WTC11 (cell line): ENCODE results near the gene STAB1. TPM values are rescaled to one million over a fixed set of nuclear protein-coding genes. Genes with fewer than 3 reads are reported as not detected.

ENCODE experiments used
- ATAC-seq: fragments of 200-7000 bp; cut with Tn5 transposase; 2 replicates; pipeline ENCODE4 v1.10.0; 2021; ENCODE audit warnings: mild to moderate bottlenecking, moderate library complexity
- CTCF ChIA-PET: fragments of 300-600 bp; sonication (Branson Sonifier 250); formaldehyde crosslinking; loops from one replicate; lab custom pipeline; 2021; ENCODE audit warnings: antibody characterized with exemption; lab: Charles Lee
- POLR2A ChIA-PET: fragments of 350-600 bp; sonication (Branson Sonifier 250); formaldehyde crosslinking; loops from one replicate; lab custom pipeline; 2021; ENCODE audit warnings: antibody characterized with exemption; lab: Charles Lee
- DNase-seq: peaks from one replicate; pipeline ENCODE4 v3.0.0; 2021; ENCODE audit warnings: low spot score
- H3K27ac Mint-ChIP-seq: 2 replicates; pipeline ENCODE4 v1.8.0; 2021; ENCODE audit warnings: mixed read lengths
- H3K27me3 Mint-ChIP-seq: 2 replicates; pipeline ENCODE4 v1.8.0; 2021; ENCODE audit warnings: low read depth, mild to moderate bottlenecking, moderate library complexity, mixed read lengths
- H3K36me3 Mint-ChIP-seq: 2 replicates; pipeline ENCODE4 v1.8.0; 2021; ENCODE audit warnings: mixed read lengths
- H3K4me1 Mint-ChIP-seq: 2 replicates; pipeline ENCODE4 v1.8.0; 2022; ENCODE audit warnings: mixed read lengths
- H3K4me3 Mint-ChIP-seq: 2 replicates; pipeline ENCODE4 v1.8.0; 2021; ENCODE audit warnings: mild to moderate bottlenecking, moderate library complexity, mixed read lengths
- H3K9me3 Mint-ChIP-seq: 2 replicates; pipeline ENCODE4 v1.8.0; 2021; ENCODE audit warnings: mixed read lengths
- ELF4 ChIP-seq: sonication (generic); formaldehyde crosslinking; IDR thresholded peaks from 2 replicates; pipeline ENCODE4 v1.8.1; 2022; ENCODE audit warnings: low read depth, mild to moderate bottlenecking, moderate library complexity, missing genetic modification reagents
- FOXK1 ChIP-seq: sonication (generic); formaldehyde crosslinking; IDR thresholded peaks from 2 replicates; pipeline ENCODE4 v1.8.0; 2022; ENCODE audit warnings: mild to moderate bottlenecking, moderate library complexity, missing genetic modification reagents
- FOXP1 ChIP-seq: sonication (generic); formaldehyde crosslinking; IDR thresholded peaks from 2 replicates; pipeline ENCODE4 v1.8.0; 2022; ENCODE audit warnings: missing genetic modification reagents, mild to moderate bottlenecking, moderate library complexity, borderline replicate concordance
- IRF2 ChIP-seq: sonication (generic); formaldehyde crosslinking; IDR thresholded peaks from 2 replicates; pipeline ENCODE4 v1.8.0; 2022; ENCODE audit warnings: low read depth, missing genetic modification reagents, borderline replicate concordance
- JAZF1 ChIP-seq: fragments of 250-450 bp; sonication (Bioruptor Pico); IDR thresholded peaks from 2 replicates; pipeline ENCODE4 v1.9.0; 2021; ENCODE audit warnings: moderate library complexity, mild to moderate bottlenecking, inconsistent platforms
- MYBL2 ChIP-seq: sonication (generic); formaldehyde crosslinking; IDR thresholded peaks from 2 replicates; pipeline ENCODE4 v1.8.1; 2023; ENCODE audit warnings: mild to moderate bottlenecking, moderate library complexity, missing genetic modification reagents
- NFYB ChIP-seq: sonication (generic); formaldehyde crosslinking; conservative IDR thresholded peaks from 2 replicates; pipeline ENCODE4 v1.8.0; 2022; ENCODE audit warnings: low read depth, missing genetic modification reagents
- RELA ChIP-seq: sonication (generic); formaldehyde crosslinking; IDR thresholded peaks from 2 replicates; pipeline ENCODE4 v1.8.1; 2022; ENCODE audit warnings: missing genetic modification reagents, mild to moderate bottlenecking, borderline replicate concordance
- SOX15 ChIP-seq: fragments of 250-450 bp; sonication (Bioruptor Pico); IDR thresholded peaks from 2 replicates; pipeline ENCODE4 v1.9.0; 2021; ENCODE audit warnings: mild to moderate bottlenecking
- SP1 ChIP-seq: sonication (generic); formaldehyde crosslinking; conservative IDR thresholded peaks from 2 replicates; pipeline ENCODE4 v1.8.1; 2022; ENCODE audit warnings: missing genetic modification reagents
- TCF7 ChIP-seq: sonication (generic); formaldehyde crosslinking; IDR thresholded peaks from 2 replicates; pipeline ENCODE4 v1.8.0; 2022; ENCODE audit warnings: mild to moderate bottlenecking, low read depth, missing genetic modification reagents, moderate library complexity
- ZNF121 ChIP-seq: sonication (generic); formaldehyde crosslinking; IDR thresholded peaks from 2 replicates; pipeline ENCODE4 v1.8.0; 2023; ENCODE audit warnings: missing genetic modification reagents
- ZNF396 ChIP-seq: fragments of 250-450 bp; sonication (Bioruptor Pico); IDR thresholded peaks from 2 replicates; pipeline ENCODE4 v1.8.0; 2021; ENCODE audit warnings: mild to moderate bottlenecking, moderate library complexity, borderline replicate concordance
- ZNF416 ChIP-seq: fragments of 250-450 bp; sonication (Bioruptor Pico); IDR thresholded peaks from 2 replicates; pipeline ENCODE4 v1.9.0; 2021; ENCODE audit warnings: mild to moderate bottlenecking, inconsistent platforms
- total RNA-seq: library from RNA; stranded (reverse); gene quantifications from 3 replicates; pipeline ENCODE4 v1.2.3, GENCODE V29; 2021
- TF ChIP-seq, protein P1 (sequence below): sonication (generic); formaldehyde crosslinking; IDR thresholded peaks from 2 replicates; pipeline ENCODE4 v1.8.1; 2022; ENCODE audit warnings: low read depth, mild to moderate bottlenecking, moderate library complexity, missing genetic modification reagents, borderline replicate concordance
- TF ChIP-seq, protein P2 (sequence below): fragments of 250-450 bp; sonication (Bioruptor Pico); IDR thresholded peaks from 2 replicates; pipeline ENCODE4 v2.1.2; 2022; ENCODE audit warnings: mild to moderate bottlenecking, moderate library complexity
- TF ChIP-seq, protein P3 (sequence below): fragments of 200-600 bp; IDR thresholded peaks from 2 replicates; pipeline ENCODE4 v1.8.0; 2022; ENCODE audit warnings: antibody characterized with exemption
- TF ChIP-seq, protein P4 (sequence below): sonication (generic); formaldehyde crosslinking; IDR thresholded peaks from 2 replicates; pipeline ENCODE4 v1.8.1; 2022; ENCODE audit warnings: low read depth, missing genetic modification reagents, borderline replicate concordance
- TF ChIP-seq, protein P5 (sequence below): fragments of 250-450 bp; sonication (Bioruptor Pico); IDR thresholded peaks from 2 replicates; pipeline ENCODE4 v1.9.0; 2021; ENCODE audit warnings: mild to moderate bottlenecking
- TF ChIP-seq, protein P6 (sequence below): fragments of 250-450 bp; sonication (Bioruptor Pico); IDR thresholded peaks from 2 replicates; pipeline ENCODE4 v1.9.0; 2021; ENCODE audit warnings: mild to moderate bottlenecking, borderline replicate concordance
- TF ChIP-seq, protein P7 (sequence below): sonication (generic); formaldehyde crosslinking; IDR thresholded peaks from 2 replicates; pipeline ENCODE4 v1.8.0; 2022; ENCODE audit warnings: mild to moderate bottlenecking, missing genetic modification reagents

The STAB1 gene
- total RNA-seq, 1 experiment from 2014 or later = 1.9 TPM

DNA sequence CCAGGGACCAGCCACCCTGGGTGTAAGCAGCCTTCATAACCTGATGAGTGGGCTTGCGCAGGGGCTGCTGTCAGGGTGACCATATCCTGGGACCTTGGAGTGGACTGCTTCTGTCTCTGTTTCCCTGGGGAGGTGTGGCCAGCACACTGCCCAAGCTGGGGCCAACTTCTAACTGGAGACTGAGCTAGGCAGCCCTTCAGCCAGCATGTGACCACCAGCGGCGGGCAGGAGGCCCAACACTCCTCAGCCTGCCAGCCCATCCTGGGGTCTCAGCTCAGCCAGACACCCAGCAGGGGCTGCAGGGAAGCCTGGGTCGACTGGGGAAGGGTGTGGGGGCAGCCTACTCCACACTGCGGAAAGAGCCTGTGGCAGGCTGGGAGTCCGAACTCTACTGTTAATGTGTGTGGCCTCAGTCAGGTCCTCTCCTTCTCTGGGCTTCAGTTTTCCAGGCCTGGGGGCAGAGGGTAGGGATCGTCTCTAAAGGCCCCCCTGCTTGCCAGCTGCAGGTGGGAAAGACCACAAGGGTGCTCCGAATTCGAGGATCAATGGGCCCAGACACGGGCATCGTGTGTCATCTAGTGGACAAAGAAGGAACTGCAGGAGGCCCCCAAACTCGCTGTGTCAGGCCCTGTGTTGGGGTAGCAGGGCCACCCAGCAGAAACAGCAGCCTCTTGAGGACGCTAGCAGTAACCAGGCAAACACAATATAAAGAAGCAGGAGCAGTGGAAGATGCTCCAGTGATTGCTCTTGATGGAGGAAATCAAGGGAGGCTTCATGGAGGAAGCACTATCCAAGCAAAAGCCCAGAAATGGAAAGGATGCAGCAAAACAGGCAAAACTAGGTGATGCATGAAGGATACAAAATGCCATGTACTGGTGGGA is 48.3 kb upstream of the STAB1 start:
- peak; percentile 87 for DNase-seq
- no peaks in the 10 kb centered on the region for H3K9me3 Mint-ChIP-seq
- H3K4me3 Mint-ChIP-seq = no peak overlapping the region
- peaks cover 11% of the 10 kb centered on the region; the same call in 1 of the 2 replicates for H3K4me1 Mint-ChIP-seq
- no peaks in the 10 kb centered on the region; the same call in 1 of the 2 replicates for H3K27me3 Mint-ChIP-seq
- peak overlapping the region; percentile 54 for H3K27ac Mint-ChIP-seq
- ChIA-PET POLR2A (interaction anchor here (0.6 kb wide), 1 partner anchor 22 kb away, joined by 8 read pairs; no protein-coding TSS in a partner anchor), CTCF (interaction anchor here (0.5 to 7.4 kb wide), 35 partner anchors 8 to 451 kb away, joined by 3 to 82 read pairs (median 4); partner anchors contain the start of genes RPL29 and TLR9)
- no peaks in the 10 kb centered on the region for H3K36me3 Mint-ChIP-seq
- peak; percentile 69 for ATAC-seq
- no peak for TF ChIP-seq NFYB
- no peak for TF ChIP-seq SP1 (CRISPR knock-in tag)
- TF ChIP-seq, protein P1, sequence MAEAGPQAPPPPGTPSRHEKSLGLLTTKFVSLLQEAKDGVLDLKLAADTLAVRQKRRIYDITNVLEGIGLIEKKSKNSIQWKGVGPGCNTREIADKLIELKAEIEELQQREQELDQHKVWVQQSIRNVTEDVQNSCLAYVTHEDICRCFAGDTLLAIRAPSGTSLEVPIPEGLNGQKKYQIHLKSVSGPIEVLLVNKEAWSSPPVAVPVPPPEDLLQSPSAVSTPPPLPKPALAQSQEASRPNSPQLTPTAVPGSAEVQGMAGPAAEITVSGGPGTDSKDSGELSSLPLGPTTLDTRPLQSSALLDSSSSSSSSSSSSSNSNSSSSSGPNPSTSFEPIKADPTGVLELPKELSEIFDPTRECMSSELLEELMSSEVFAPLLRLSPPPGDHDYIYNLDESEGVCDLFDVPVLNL (CRISPR knock-in tag) = no peak
- TF ChIP-seq FOXK1 (CRISPR knock-in tag) = no peak
- TF ChIP-seq, protein P2, sequence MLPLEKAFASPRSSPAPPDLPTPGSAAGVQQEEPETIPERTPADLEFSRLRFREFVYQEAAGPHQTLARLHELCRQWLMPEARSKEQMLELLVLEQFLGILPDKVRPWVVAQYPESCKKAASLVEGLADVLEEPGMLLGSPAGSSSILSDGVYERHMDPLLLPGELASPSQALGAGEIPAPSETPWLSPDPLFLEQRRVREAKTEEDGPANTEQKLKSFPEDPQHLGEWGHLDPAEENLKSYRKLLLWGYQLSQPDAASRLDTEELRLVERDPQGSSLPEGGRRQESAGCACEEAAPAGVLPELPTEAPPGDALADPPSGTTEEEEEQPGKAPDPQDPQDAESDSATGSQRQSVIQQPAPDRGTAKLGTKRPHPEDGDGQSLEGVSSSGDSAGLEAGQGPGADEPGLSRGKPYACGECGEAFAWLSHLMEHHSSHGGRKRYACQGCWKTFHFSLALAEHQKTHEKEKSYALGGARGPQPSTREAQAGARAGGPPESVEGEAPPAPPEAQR (CRISPR knock-in tag) = no peak
- no peak for TF ChIP-seq SOX15 (CRISPR knock-in tag)
- TF ChIP-seq TCF7 = no peak
- TF ChIP-seq, protein P3, sequence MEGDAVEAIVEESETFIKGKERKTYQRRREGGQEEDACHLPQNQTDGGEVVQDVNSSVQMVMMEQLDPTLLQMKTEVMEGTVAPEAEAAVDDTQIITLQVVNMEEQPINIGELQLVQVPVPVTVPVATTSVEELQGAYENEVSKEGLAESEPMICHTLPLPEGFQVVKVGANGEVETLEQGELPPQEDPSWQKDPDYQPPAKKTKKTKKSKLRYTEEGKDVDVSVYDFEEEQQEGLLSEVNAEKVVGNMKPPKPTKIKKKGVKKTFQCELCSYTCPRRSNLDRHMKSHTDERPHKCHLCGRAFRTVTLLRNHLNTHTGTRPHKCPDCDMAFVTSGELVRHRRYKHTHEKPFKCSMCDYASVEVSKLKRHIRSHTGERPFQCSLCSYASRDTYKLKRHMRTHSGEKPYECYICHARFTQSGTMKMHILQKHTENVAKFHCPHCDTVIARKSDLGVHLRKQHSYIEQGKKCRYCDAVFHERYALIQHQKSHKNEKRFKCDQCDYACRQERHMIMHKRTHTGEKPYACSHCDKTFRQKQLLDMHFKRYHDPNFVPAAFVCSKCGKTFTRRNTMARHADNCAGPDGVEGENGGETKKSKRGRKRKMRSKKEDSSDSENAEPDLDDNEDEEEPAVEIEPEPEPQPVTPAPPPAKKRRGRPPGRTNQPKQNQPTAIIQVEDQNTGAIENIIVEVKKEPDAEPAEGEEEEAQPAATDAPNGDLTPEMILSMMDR = peak; percentile 99
- no peak for TF ChIP-seq RELA (CRISPR knock-in tag)
- no peak for TF ChIP-seq JAZF1 (CRISPR knock-in tag)
- TF ChIP-seq MYBL2 (CRISPR knock-in tag) = no peak
- TF ChIP-seq, protein P4, sequence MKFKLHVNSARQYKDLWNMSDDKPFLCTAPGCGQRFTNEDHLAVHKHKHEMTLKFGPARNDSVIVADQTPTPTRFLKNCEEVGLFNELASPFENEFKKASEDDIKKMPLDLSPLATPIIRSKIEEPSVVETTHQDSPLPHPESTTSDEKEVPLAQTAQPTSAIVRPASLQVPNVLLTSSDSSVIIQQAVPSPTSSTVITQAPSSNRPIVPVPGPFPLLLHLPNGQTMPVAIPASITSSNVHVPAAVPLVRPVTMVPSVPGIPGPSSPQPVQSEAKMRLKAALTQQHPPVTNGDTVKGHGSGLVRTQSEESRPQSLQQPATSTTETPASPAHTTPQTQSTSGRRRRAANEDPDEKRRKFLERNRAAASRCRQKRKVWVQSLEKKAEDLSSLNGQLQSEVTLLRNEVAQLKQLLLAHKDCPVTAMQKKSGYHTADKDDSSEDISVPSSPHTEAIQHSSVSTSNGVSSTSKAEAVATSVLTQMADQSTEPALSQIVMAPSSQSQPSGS (CRISPR knock-in tag) = no peak
- no peak for TF ChIP-seq ZNF416 (CRISPR knock-in tag)
- TF ChIP-seq ZNF121 (CRISPR knock-in tag) = no peak
- TF ChIP-seq, protein P5, sequence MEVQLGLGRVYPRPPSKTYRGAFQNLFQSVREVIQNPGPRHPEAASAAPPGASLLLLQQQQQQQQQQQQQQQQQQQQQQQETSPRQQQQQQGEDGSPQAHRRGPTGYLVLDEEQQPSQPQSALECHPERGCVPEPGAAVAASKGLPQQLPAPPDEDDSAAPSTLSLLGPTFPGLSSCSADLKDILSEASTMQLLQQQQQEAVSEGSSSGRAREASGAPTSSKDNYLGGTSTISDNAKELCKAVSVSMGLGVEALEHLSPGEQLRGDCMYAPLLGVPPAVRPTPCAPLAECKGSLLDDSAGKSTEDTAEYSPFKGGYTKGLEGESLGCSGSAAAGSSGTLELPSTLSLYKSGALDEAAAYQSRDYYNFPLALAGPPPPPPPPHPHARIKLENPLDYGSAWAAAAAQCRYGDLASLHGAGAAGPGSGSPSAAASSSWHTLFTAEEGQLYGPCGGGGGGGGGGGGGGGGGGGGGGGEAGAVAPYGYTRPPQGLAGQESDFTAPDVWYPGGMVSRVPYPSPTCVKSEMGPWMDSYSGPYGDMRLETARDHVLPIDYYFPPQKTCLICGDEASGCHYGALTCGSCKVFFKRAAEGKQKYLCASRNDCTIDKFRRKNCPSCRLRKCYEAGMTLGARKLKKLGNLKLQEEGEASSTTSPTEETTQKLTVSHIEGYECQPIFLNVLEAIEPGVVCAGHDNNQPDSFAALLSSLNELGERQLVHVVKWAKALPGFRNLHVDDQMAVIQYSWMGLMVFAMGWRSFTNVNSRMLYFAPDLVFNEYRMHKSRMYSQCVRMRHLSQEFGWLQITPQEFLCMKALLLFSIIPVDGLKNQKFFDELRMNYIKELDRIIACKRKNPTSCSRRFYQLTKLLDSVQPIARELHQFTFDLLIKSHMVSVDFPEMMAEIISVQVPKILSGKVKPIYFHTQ (CRISPR knock-in tag) = no peak
- TF ChIP-seq ZNF396 (CRISPR knock-in tag) = no peak
- TF ChIP-seq, protein P6, sequence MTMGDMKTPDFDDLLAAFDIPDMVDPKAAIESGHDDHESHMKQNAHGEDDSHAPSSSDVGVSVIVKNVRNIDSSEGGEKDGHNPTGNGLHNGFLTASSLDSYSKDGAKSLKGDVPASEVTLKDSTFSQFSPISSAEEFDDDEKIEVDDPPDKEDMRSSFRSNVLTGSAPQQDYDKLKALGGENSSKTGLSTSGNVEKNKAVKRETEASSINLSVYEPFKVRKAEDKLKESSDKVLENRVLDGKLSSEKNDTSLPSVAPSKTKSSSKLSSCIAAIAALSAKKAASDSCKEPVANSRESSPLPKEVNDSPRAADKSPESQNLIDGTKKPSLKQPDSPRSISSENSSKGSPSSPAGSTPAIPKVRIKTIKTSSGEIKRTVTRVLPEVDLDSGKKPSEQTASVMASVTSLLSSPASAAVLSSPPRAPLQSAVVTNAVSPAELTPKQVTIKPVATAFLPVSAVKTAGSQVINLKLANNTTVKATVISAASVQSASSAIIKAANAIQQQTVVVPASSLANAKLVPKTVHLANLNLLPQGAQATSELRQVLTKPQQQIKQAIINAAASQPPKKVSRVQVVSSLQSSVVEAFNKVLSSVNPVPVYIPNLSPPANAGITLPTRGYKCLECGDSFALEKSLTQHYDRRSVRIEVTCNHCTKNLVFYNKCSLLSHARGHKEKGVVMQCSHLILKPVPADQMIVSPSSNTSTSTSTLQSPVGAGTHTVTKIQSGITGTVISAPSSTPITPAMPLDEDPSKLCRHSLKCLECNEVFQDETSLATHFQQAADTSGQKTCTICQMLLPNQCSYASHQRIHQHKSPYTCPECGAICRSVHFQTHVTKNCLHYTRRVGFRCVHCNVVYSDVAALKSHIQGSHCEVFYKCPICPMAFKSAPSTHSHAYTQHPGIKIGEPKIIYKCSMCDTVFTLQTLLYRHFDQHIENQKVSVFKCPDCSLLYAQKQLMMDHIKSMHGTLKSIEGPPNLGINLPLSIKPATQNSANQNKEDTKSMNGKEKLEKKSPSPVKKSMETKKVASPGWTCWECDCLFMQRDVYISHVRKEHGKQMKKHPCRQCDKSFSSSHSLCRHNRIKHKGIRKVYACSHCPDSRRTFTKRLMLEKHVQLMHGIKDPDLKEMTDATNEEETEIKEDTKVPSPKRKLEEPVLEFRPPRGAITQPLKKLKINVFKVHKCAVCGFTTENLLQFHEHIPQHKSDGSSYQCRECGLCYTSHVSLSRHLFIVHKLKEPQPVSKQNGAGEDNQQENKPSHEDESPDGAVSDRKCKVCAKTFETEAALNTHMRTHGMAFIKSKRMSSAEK (CRISPR knock-in tag) = no peak
- TF ChIP-seq IRF2 (CRISPR knock-in tag) = no peak
- TF ChIP-seq, protein P7, sequence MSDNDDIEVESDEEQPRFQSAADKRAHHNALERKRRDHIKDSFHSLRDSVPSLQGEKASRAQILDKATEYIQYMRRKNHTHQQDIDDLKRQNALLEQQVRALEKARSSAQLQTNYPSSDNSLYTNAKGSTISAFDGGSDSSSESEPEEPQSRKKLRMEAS (CRISPR knock-in tag) = peak; percentile 66
- no peak for TF ChIP-seq ELF4
- TF ChIP-seq FOXP1 (CRISPR knock-in tag) = no peak
